H1 (cell line): ENCODE measurements around the gene SNAP25. TPM values are rescaled to one million over a fixed set of nuclear protein-coding genes. Genes with fewer than 3 reads are reported as not detected.

Experiments used
- CTCF ChIA-PET: fragments of 300-600 bp; sonication (Branson Sonifier 250); formaldehyde crosslinking; loops from one replicate; lab custom pipeline; 2021; ENCODE audit not compliant: partially characterized antibody; lab: Charles Lee
- POLR2A ChIA-PET: fragments of 300-600 bp; sonication (Branson Sonifier 250); formaldehyde crosslinking; loops from one replicate; lab custom pipeline; 2021; ENCODE audit warnings: inconsistent platforms; ENCODE audit not compliant: partially characterized antibody; lab: Charles Lee
- DNase-seq, 2 experiments: peaks; one replicate each; pipeline versions ENCODE4 v3.0.0 to v3.0.0-alpha.2; 2010 to 2022; ENCODE audit warnings: low spot score in 2 of 2, low read depth in 1 of 2, mixed read lengths in 1 of 2
- FAIRE-seq: peaks from 2 replicates; lab custom pipeline; 2011; peaks lifted over from hg19 to GRCh38; lab: Jason Lieb, UNC
- H2AFZ ChIP-seq: 2 replicates; pipeline ENCODE4 v1.8.1; 2012; ENCODE audit warnings: low read length, inconsistent platforms
- H2AK5ac ChIP-seq: 2 replicates; pipeline ENCODE4 v1.6.1; 2013; ENCODE audit warnings: low read depth, low read length
- H2BK120ac ChIP-seq: replicated peaks from 2 replicates; pipeline ENCODE3; 2013; ENCODE audit warnings: low read depth, low read length, inconsistent platforms
- H2BK12ac ChIP-seq: 2 replicates; pipeline ENCODE4 v1.6.1; 2013; ENCODE audit warnings: low read depth, low read length
- H2BK15ac ChIP-seq: 2 replicates; pipeline ENCODE4 v1.6.1; 2013; ENCODE audit warnings: low read length
- H2BK20ac ChIP-seq: 2 replicates; pipeline ENCODE4 v1.6.1; 2013; ENCODE audit warnings: low read length
- H2BK5ac ChIP-seq: 2 replicates; pipeline ENCODE4 v1.6.1; 2013; ENCODE audit warnings: low read depth, low read length
- H3K14ac ChIP-seq: 2 replicates; pipeline ENCODE4 v1.6.1; 2013; ENCODE audit warnings: inconsistent platforms; ENCODE audit not compliant: insufficient read length
- H3K18ac ChIP-seq: 2 replicates; pipeline ENCODE4 v1.6.1; 2013; ENCODE audit warnings: low read length; ENCODE audit errors: extremely low read depth
- H3K23ac ChIP-seq: 2 replicates; pipeline ENCODE4 v1.6.1; 2013; ENCODE audit warnings: inconsistent platforms; ENCODE audit not compliant: insufficient read length
- H3K23me2 ChIP-seq: 2 replicates; pipeline ENCODE4 v1.6.1; 2013; ENCODE audit warnings: low read depth, low read length
- H3K27ac ChIP-seq: 2 replicates; pipeline ENCODE4 v1.6.1; 2011; ENCODE audit warnings: low read depth, low read length, inconsistent platforms
- H3K27me3 ChIP-seq, 4 experiments: replicated peaks in 1 of 4; 1 replicate in 1 of 4; 2 replicates in 3 of 4; pipeline versions ENCODE4 v1.6.1 to v1.8.1; 2011 to 2013; ENCODE audit warnings: low read length in 3 of 4, mild to moderate bottlenecking in 3 of 4, inconsistent platforms in 2 of 4, mixed read lengths in 2 of 4, moderate library complexity in 1 of 4; ENCODE audit not compliant: control insufficient read depth in 3 of 4, insufficient read depth in 3 of 4; ENCODE audit errors: extremely low read depth in 1 of 4
- H3K36me3 ChIP-seq, 4 experiments: 2 replicates each; pipeline versions ENCODE4 v1.6.1 to v1.8.1; 2011 to 2013; ENCODE audit warnings: mild to moderate bottlenecking in 4 of 4, low read length in 3 of 4, moderate library complexity in 2 of 4, control low read depth in 1 of 4, inconsistent platforms in 1 of 4; ENCODE audit not compliant: insufficient read depth in 4 of 4, control insufficient read depth in 2 of 4
- H3K4ac ChIP-seq: replicated peaks from 2 replicates; pipeline ENCODE3; 2013; ENCODE audit warnings: low read length, low read depth, mixed read lengths, inconsistent platforms; ENCODE audit not compliant: insufficient read length
- H3K4me1 ChIP-seq, 4 experiments: replicated peaks in 1 of 4; 1 replicate in 1 of 4; 2 replicates in 3 of 4; pipeline versions ENCODE4 v1.6.1 to v1.8.1; 2011 to 2013; ENCODE audit warnings: low read length in 3 of 4, inconsistent platforms in 2 of 4, mixed read lengths in 1 of 4; ENCODE audit not compliant: insufficient read depth in 4 of 4, control insufficient read depth in 3 of 4
- H3K4me2 ChIP-seq, 2 experiments: 2 replicates each; pipeline versions ENCODE4 v1.6.1 to v1.8.1; 2011 to 2013; ENCODE audit warnings: low read depth in 2 of 2, low read length in 2 of 2, control low read depth in 1 of 2, inconsistent platforms in 1 of 2, mild to moderate bottlenecking in 1 of 2; ENCODE audit not compliant: insufficient read depth in 1 of 2
- H3K4me3 ChIP-seq, 4 experiments: fragments of 200-600, 300-600 bp in 1 of 4; sonication (generic), shearing (Covaris generic), sonication (Bioruptor Twin) in 1 of 4; 2 replicates each; pipeline versions ENCODE4 v1.5.1 to v1.8.1; 2011 to 2016; ENCODE audit warnings: low read length in 4 of 4, low read depth in 3 of 4, control low read depth in 2 of 4, inconsistent platforms in 2 of 4, mild to moderate bottlenecking in 2 of 4, mixed read lengths in 1 of 4, moderate library complexity in 1 of 4; ENCODE audit not compliant: insufficient read depth in 2 of 4; ENCODE audit errors: extremely low read depth in 1 of 4
- H3K56ac ChIP-seq: replicated peaks from 2 replicates; pipeline ENCODE3; 2013; ENCODE audit warnings: low read depth, mild to moderate bottlenecking, mixed read lengths, low read length, inconsistent platforms; ENCODE audit not compliant: insufficient read length
- H3K79me1 ChIP-seq: 2 replicates; pipeline ENCODE4 v1.6.1; 2013; ENCODE audit warnings: low read depth, low read length, control low read depth
- H3K79me2 ChIP-seq, 2 experiments: 2 replicates each; pipeline versions ENCODE4 v1.6.1 to v1.8.1; 2012 to 2013; ENCODE audit warnings: low read length in 2 of 2, mild to moderate bottlenecking in 2 of 2, inconsistent platforms in 1 of 2; ENCODE audit not compliant: insufficient read depth in 2 of 2, control insufficient read depth in 1 of 2
- H3K9ac ChIP-seq, 4 experiments: replicated peaks in 1 of 4; 1 replicate in 1 of 4; 2 replicates in 3 of 4; pipeline versions ENCODE4 v1.6.1 to v1.8.1; 2011 to 2013; ENCODE audit warnings: low read depth in 3 of 4, low read length in 3 of 4, control low read depth in 2 of 4, mild to moderate bottlenecking in 2 of 4, moderate library complexity in 2 of 4, inconsistent platforms in 1 of 4; ENCODE audit errors: extremely low read depth in 1 of 4
- H3K9me3 ChIP-seq, 2 experiments: 2 replicates each; pipeline versions ENCODE4 v1.6.1 to v1.8.1; 2012 to 2013; ENCODE audit warnings: mild to moderate bottlenecking in 2 of 2, moderate library complexity in 2 of 2, control low read depth in 1 of 2, inconsistent platforms in 1 of 2, low read depth in 1 of 2, low read length in 1 of 2, mixed read lengths in 1 of 2; ENCODE audit not compliant: insufficient read depth in 2 of 2
- H4K20me1 ChIP-seq, 2 experiments: replicated peaks in 1 of 2; 2 replicates each; pipeline versions ENCODE3 to v1.8.1; 2011 to 2013; ENCODE audit warnings: inconsistent platforms in 2 of 2, low read length in 2 of 2, mild to moderate bottlenecking in 1 of 2; ENCODE audit not compliant: insufficient read depth in 2 of 2, control insufficient read depth in 1 of 2
- H4K5ac ChIP-seq: 2 replicates; pipeline ENCODE4 v1.6.1; 2013; ENCODE audit warnings: low read length, low read depth, mixed read lengths, inconsistent platforms; ENCODE audit not compliant: insufficient read length
- H4K8ac ChIP-seq: 2 replicates; pipeline ENCODE4 v1.8.0; 2013; ENCODE audit warnings: mild to moderate bottlenecking, moderate library complexity, low read length, inconsistent platforms; ENCODE audit not compliant: insufficient read depth; ENCODE audit errors: extremely low read depth
- H4K91ac ChIP-seq: replicated peaks from 2 replicates; pipeline ENCODE3; 2013; ENCODE audit warnings: low read length, mixed read lengths, inconsistent platforms; ENCODE audit not compliant: insufficient read length
- CBX8 ChIP-seq: fragments of 300-800, 300-1000 bp; sonication (generic); IDR thresholded peaks from 2 replicates; pipeline ENCODE4 v1.7.1; 2016; ENCODE audit warnings: low read depth, low read length, borderline replicate concordance
- GABPA ChIP-seq: IDR thresholded peaks from 2 replicates; pipeline ENCODE4 v1.6.1; 2011; ENCODE audit warnings: mild to moderate bottlenecking, low read length, moderate library complexity, borderline replicate concordance; ENCODE audit not compliant: insufficient read depth
- JUN ChIP-seq: IDR thresholded peaks from 2 replicates; pipeline ENCODE4 v1.6.1; 2011; ENCODE audit warnings: low read depth, mild to moderate bottlenecking, improper control_type of control experiment, low read length
- JUND ChIP-seq: IDR thresholded peaks from 2 replicates; pipeline ENCODE4 v1.6.1; 2011; ENCODE audit warnings: mild to moderate bottlenecking, improper control_type of control experiment, low read length
- KDM5A ChIP-seq: fragments of 200-600 bp; IDR thresholded peaks from 2 replicates; pipeline ENCODE4 v1.7.1; 2012; ENCODE audit warnings: mild to moderate bottlenecking, low read length, inconsistent platforms, mixed read lengths
- POLR2AphosphoS5 ChIP-seq: IDR thresholded peaks from 2 replicates; pipeline ENCODE4 v1.6.1; 2011; ENCODE audit warnings: low read depth, low read length
- TAF7 ChIP-seq: optimal IDR thresholded peaks from 2 replicates; pipeline ENCODE3; 2011; ENCODE audit warnings: low read depth, mild to moderate bottlenecking, inconsistent platforms, low read length, moderate library complexity, borderline replicate concordance
- WGBS, 2 experiments: shearing (Covaris generic) in 1 of 2; methylation state at CpG; one replicate each; pipeline versions ENCODE4 v1.1.6 to v1.1.7; 2013 to 2015; ENCODE audit warnings: low lambda C conversion rate in 2 of 2, mixed read lengths in 2 of 2, inconsistent platforms in 1 of 2, low coverage in 1 of 2, missing lambda C conversion rate in 1 of 2; ENCODE audit not compliant: insufficient replicate concordance in 2 of 2, insufficient coverage in 1 of 2, insufficient read length in 1 of 2; ENCODE audit errors: extremely low coverage in 1 of 2, missing lambda C conversion rate in 1 of 2; 5-methylcytosine and 5-hydroxymethylcytosine counted together
- polyA plus RNA-seq, 7 experiments: library from polyadenylated mRNA; depleted of rRNA in 3 of 7; stranded (reverse) in 5 of 7; unstranded in 2 of 7; fragments of >200 nt in 5 of 7; fragments of 200-250 nt in 2 of 7; gene quantifications; 1 replicate in 5 of 7; 2 replicates in 1 of 7; 4 replicates in 1 of 7; pipeline versions ENCODE4 v1.2.1 to v1.2.3, GENCODE V29; 2011 to 2013; ENCODE audit warnings: missing spikeins in 2 of 7, mixed read lengths in 2 of 7
- total RNA-seq: library from RNA; stranded (reverse); fragmentation: NEBNext Ultra II Directional; extraction: Animal tissue kit (Norgen Biotek cat#: 25700); gene quantifications from 2 replicates; pipeline ENCODE4 v1.2.1, GENCODE V29; 2021

The SNAP25 gene
- total and polyA plus RNA-seq, 2 of the 8 experiments (the other 6 are each of a cell fraction or from before 2014, with no cell fraction given): 0.51 to 0.52 TPM

GRCh38 chr20:10297223-10297622 lies 78.6 kb downstream of the SNAP25 start:
- H3K4me1 ChIP-seq: peaks cover 0 to 12% (median 2%) of the 10 kb centered on the region in 4 experiments; a peak in 2 of 7 replicates
- peak overlapping the region; percentile 81 for H2BK12ac ChIP-seq
- H3K9ac ChIP-seq: no peak overlapping the region

More at GRCh38 chr20:10297223-10297622, 78.6 kb downstream of the SNAP25 start:
- CTCF ChIA-PET: interaction anchor here (0.9 to 1.3 kb wide), 3 partner anchors 8 to 168 kb away, joined by 3 to 4 read pairs (median 3); no protein-coding TSS in a partner anchor
- H4K5ac ChIP-seq: no peak overlapping the region
- no peak overlapping the region for H3K14ac ChIP-seq
- no peak overlapping the region for H4K8ac ChIP-seq
- no peaks in the 10 kb centered on the region for H3K79me1 ChIP-seq
- H3K27me3 ChIP-seq: peaks cover 0 to 5% (median 0%) of the 10 kb centered on the region in 4 experiments; a peak in 2 of 7 replicates
- H2BK15ac ChIP-seq: no peak overlapping the region
- no peak overlapping the region; the same call in 1 of the 2 replicates for H2AK5ac ChIP-seq
- no peak for DNase-seq
- no peak overlapping the region for H3K4me3 ChIP-seq
- no peak overlapping the region for H4K91ac ChIP-seq
- no peak overlapping the region for H2BK120ac ChIP-seq
- H2AFZ ChIP-seq: no peak overlapping the region
- TF ChIP-seq JUN (no peak), GABPA (no peak), CBX8 (no peak), JUND (no peak), POLR2AphosphoS5 (no peak), TAF7 (no peak), KDM5A (no peak)
- no peaks in the 10 kb centered on the region for H3K23me2 ChIP-seq
- no peak overlapping the region; the same call in 1 of the 2 replicates for H2BK20ac ChIP-seq
- no peaks in the 10 kb centered on the region for H3K9me3 ChIP-seq
- no peaks in the 10 kb centered on the region for H3K36me3 ChIP-seq
- H3K79me2 ChIP-seq: no peaks in the 10 kb centered on the region
- H4K20me1 ChIP-seq: no peaks in the 10 kb centered on the region
- FAIRE-seq: no peak
- WGBS, 2 experiments: 90% methylated on average over 1 of the region's 1 CpG; no CpG with 5 or more reads in 1 of the 2 experiments
- no peak overlapping the region for H2BK5ac ChIP-seq
- H3K23ac ChIP-seq: no peak overlapping the region
- H3K4me2 ChIP-seq: no peak overlapping the region
- no peak overlapping the region; the same call in 1 of the 2 replicates for H3K18ac ChIP-seq
- H3K27ac ChIP-seq: no peak overlapping the region
- H3K4ac ChIP-seq: no peak overlapping the region
- POLR2A ChIA-PET: no interaction called here
- no peak overlapping the region for H3K56ac ChIP-seq
